Measurements from ENCODE around the gene HYAL4.
A peak's percentile ranks its signal among the peaks of the same experiment; 100 is the strongest.
"Not testable (repeated sequence)": the region's sequence is repeated elsewhere in the genome, so short reads cannot be mapped to it uniquely, and the experiment has no call there.

Gene HYAL4

DNA sequence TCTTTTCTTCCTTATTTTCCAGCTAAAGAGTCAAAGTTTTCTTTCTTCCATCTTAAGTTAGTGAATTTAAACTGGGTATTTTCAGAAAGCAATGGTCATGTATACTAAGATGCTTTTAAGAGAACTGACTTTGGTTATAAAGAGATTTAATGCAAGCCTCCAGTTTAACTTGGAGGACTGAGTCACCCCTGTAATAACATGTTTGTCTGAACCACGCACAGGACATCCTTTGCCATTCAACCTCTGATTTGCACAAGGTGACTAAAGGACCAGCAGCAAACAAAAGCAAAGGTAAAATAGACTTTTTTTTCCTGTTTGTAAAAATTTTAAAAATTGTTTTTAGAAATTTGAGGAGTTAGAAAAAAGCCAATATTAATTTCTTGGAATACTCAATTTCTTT is 2.9 kb downstream of the HYAL4 start:
- DNase-seq, result no peak

DNA sequence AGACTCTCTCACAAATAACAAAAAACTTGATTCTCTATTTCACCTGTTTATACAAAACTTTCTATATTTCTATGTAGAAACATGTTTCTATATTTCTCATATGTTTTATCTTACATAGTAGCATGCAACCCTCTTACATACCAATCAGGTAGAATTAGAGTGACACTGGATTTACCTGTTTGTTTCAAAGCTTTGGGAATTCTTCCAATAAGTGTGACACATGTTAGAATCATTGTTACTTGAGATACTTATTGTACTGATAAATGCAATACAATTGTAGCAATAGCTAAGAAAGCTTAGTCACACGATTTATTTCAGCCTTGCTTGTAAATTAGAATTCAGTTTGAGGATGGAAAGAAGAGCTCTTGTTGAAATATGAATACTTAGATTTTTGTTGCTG is 4.9 kb downstream of the HYAL4 start:
- DNase-seq, result no peak

DNA sequence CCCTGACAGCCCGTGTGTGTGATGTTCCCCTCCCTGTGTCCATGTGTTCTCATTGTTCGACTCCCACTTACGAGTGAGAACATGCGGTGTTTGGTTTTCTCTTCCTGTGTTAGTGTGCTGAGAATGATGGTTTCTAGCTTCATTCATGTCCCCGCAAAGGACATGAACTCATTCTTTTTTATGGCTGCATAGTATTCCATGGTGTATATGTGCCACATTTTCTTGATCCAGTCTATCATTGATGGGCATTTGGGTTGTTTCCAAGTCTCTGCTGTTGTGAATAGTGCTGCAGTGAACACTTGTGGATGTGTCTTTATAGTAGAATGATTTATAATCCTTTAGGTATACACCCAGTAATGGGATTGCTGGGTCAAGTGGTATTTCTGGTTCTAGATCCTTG is 6.4 kb downstream of the HYAL4 start:
- not testable (repeated sequence) for DNase-seq

DNA sequence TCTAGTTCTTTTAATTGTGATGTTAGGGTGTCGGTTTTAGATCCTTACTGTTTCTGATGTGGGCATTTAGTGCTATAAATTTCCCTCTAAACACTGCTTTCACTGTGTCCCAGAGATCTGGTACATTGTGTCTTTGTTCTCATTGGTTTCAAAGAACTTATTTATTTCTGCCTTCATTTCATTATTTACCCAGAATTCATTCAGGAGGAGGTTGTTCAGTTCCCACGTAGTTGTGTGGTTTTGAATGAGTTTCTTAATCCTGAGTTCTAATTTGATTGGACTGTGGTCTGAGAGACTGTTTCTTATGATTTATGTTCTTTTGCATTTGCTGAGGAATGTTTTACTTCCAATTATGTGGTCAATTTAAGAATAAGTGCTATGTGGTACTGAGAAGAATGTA is 9.3 kb downstream of the HYAL4 start:
- DNase-seq, result not testable (repeated sequence)

DNA sequence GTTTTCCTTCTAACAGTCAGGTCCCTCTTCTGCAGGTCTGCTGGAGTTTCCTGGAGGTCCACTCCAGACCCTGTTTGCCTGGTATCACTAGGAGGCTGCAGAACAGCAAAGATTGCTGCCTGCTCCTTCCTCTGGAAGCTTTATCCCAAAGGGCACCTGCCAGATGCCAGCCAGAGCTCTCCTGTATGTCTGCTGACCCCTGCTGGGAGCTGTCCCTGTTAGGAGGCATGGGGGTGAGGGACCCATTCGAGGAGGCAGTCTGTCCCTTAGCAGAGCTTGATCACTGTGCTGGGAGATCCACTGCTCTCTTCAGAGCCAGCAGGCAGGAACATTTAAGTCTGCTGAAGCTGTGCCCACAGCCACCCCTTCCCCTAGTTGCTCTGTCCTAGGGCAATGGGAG is 11.5 kb downstream of the HYAL4 start:
- DNase-seq, result not testable (repeated sequence)

DNA sequence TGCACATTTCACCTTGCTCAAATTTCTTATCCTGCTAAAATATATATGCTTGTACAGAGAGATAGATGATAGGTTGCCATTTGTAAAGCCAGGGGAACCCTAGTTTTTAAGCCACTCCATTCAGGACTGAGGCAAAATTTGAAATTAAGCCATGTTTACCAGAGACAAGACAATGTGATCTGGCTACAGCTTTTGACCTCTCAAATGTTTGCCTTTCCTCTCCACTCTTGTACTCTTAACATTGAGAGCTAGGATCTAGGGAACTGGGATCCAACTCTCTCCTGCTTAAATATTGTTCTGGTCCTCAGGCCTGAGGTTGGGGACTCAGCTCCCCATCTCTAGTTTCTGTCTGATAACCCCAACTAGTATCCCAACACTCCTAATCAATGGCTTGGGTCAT is 15.9 kb downstream of the HYAL4 start:
- no peak for DNase-seq

DNA sequence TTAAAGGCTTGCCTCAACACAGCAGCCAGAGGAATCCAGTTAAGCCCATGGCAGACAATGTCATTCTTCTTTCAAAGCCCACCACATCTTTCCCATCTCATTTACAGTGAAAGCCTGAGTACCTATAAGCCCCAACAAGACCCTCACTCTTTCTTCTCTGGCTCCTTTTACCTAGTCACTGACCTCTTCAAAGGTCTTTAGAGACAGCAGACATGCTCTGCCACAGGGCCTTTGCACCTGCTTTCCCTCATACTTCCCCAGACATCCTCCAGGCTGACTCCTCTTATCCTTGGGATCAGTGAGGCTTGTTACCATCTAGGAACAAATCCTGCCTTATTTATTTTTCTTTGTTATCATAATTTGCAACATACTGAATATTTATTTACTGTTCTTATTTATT is 17.8 kb downstream of the HYAL4 start:
- no peak for DNase-seq

DNA sequence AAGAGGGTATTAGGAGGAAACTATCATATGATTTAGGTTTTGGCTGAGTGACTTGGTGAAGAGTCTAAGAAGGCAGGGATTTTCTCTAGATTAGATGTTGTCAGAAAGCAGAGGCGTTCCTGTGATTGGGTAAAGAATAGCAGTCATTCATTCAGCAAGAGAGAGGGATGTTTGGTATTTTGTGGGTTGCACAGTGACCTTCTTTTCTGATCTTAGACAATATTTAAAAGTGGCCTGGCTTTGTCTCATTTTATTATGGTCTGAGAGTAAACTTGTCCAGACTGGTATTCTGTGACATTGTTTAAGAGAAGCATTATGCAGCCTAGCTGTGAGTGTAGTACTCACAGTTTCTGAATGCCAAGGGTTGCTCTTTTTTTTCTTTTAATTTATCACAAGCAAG is 18.5 kb downstream of the HYAL4 start:
- DNase-seq, result no peak

DNA sequence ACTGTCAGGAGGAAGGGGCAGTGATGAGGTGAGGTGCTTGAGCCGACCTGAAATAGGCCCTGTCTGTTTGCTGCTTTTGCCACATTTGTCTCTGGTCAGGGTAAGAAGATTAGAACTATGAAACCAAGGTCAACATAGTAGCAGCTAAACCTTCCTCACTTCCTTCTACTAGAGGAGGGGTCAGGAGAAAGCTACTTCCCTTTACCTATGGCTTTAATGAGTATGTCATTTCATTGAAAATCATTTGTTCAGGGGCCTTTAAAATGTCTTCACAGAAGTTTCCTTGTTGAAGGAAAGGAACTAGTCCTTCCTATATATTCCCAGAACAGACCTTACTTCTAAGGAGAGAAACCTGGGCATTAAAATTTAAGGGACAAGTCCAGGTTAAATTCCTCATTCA is 19.0 kb downstream of the HYAL4 start:
- DNase-seq, result no peak

DNA sequence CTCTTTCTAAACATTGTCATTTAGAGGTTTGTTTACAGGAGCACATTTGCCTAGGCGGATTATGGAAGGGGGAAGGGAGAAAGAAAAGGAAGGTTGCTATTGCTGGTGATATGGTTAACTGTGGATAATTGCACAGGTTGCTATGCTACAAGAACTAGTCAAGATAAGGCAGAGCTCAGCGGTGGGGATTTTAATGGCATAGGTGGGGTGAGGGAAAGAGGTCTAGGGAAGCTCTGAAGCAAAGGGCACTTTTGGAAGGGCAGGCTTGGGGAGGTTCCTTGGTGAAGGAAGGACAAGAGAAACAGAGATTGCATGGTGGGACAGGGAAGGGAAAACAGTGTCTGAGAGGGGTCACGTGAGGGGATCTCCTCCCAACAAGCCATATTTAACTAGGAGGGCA is 19.5 kb downstream of the HYAL4 start:
- no peak for DNase-seq

DNA sequence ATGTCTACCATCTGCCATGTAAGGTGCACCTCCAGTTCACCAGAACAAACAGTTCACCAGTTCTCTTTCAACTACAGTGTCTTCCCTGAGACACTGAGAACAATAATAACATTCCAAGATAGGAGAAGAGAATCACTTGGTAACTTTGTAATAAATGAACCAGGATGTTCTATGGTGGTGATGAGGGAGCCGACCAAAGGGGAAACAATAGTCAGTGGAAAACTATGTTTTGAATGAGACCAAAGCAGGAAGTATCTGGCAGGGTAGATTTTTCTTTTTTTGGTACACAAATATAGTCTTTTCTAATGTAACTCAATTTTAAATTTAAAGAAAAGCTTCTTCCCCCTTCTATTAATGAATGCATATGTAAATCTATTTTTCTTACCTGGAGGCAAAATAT is 20.0 kb downstream of the HYAL4 start:
- DNase-seq, result no peak

DNA sequence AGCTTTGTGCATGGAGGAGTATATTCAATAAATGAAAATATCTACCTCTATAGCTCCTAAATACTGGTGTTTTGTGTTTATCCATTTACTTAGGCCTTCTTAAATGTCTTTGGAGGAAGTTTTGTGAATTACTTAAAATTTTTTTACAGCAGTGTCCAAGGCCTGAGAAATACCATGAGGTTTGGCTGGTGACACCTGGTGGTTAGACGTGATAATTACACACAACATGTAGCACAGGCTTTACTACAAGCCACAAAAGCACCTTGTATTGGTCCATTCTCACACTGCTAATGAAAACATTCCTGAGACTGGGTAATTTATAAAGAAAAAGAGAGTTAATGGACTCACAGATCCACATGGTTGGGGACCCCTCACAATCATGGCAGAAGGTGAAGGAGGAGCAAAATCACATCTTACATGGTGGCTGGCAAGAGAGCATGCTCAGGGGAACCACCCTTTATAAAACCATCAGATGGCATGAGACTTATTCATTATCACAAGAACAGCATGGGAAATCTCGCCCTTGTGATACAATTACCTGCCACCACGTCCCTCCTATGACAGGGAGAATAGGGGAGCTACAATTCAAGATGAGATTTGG is 20.6 kb downstream of the HYAL4 start:
- DNase-seq, result peak; percentile 71

DNA sequence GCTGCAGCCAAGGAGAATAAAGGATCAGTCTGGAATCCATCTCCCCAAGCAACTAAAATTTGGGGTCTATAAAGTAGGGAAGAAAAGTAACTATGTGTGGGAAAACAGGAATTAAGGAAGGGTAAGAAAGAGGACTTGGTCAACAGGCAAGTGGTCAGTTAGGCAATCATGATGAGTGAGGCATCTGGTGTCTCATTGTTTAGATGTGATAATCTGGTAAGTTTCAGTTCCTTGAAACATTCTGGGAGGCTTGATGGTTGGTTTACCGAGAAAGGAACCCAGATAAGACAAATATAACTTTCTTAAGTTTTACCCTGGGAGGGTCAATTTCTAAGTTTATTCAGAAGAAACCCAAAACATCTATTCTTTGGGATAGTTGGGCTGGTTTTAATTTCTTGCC is 22.3 kb downstream of the HYAL4 start:
- no peak for DNase-seq

DNA sequence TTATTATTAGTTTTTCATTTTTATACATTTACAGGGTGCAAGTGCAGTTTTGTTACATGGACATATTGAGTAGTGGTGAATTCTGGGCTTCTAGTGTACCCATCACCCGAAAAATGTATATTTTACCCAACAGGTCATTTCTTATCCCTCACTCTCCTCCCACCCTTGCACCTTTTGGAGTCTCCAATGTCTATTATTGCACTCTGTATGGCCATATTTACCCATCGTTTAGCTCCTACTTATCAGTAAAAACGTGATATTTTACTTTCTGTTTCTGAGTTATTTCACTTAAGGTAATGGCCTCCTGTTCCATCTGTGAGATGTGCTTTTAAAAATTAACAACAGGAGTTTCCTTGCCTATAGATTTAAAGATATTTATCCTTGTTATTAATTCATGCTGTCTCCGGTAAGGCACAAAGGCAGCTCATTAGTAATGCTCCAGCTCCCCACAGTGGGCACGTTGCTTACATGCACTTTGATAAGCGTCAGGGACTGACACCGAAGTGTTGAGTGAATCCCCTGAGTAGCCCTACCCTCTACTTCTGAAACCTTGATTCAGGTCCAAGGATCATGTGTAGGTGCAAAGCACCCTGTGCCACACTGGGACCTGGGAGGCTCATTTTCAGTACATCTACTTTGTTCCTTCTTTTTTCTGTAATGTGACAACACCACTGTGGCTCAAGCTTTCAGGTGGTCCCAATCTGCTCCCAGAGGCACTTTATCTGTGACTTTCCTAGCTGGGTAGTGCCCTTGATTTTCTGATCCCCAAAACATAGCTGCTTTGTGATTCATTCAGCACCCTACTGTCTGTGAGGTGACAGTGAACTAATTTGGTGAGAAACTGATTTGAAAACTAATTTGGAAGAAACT is 27.3 kb downstream of the HYAL4 start:
- DNase-seq, result peak; percentile 44

DNA sequence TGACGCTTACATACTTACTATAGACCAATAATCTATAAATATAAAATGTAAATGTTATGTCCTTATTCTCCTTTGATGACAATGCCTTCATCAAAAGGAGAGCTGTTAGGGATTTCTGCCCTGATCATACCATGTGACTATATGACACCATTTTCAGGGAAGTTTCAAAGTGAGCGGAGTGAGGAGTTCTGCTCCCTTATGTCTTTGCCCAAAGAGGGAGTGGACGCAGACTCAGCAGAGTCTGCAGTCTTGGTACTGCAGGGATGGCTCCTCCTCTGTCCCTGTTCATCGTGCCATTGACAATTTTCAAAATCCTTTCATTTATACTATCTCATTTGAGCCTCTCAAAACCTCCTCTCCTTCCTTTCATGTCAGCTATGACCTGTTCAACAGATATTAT is 27.9 kb downstream of the HYAL4 start:
- DNase-seq, result no peak

DNA sequence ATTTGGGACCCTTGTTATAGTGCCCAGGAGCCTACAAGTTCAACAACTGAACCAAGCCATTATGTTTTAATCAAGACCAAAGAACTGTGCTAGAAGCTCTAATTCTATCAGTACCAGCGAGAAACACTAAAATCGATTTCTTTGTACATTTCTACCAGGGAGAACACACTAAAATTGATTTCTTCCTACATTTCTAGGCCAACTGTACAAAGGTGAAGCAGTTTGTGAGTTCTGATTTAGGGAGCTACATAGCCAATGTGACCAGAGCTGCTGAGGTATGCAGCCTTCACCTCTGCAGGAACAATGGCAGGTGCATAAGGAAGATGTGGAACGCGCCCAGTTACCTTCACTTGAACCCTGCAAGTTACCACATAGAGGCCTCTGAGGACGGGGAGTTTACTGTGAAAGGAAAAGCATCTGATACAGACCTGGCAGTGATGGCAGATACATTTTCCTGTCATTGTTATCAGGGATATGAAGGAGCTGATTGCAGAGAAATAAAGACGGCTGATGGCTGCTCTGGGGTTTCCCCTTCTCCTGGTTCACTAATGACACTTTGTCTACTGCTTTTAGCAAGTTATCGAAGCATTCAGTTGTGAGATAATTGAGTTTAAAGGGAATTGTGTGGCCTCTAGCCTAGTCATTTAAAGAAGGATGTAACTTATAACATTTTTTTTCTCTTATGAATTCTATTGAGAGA is 31.7 kb downstream of the HYAL4 start:
- DNase-seq, result no peak

DNA sequence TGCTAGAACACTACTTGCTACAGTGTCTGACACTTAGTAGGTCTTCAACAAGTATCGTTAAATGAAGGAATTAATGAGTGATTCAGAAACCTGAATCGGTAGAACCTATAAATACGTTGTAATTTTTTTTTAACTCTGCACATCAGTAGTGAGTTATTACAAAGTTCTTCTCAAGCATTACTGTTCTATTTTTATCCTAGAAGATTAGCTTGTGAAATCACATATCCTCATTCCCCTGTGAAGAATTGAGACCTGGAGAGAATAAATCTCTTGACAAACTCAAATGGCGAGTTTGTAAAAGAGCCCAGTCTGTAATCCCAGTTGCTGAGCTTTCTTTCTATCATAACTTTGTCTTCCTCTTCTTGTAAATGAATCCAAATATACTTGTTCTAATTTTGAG is 34.7 kb downstream of the HYAL4 start:
- DNase-seq, result no peak

DNA sequence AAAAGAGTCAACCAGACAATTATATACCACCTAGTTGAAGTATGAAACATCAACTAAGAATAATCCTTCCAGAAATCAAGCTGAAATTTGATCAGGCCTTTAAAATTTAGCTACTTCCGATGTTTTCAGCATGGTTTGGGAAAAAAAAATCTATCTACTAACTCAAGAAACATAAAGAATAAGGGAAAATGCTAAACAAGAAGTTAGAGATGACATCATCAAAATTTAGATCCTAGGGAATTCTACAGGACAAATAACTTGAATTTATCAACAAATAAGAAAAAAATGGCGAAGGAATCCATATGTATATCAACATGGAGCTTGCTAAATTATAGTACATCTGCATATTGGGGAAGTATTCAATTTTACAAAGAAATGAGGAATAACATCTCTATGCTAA is 36.3 kb downstream of the HYAL4 start:
- no peak for DNase-seq

DNA sequence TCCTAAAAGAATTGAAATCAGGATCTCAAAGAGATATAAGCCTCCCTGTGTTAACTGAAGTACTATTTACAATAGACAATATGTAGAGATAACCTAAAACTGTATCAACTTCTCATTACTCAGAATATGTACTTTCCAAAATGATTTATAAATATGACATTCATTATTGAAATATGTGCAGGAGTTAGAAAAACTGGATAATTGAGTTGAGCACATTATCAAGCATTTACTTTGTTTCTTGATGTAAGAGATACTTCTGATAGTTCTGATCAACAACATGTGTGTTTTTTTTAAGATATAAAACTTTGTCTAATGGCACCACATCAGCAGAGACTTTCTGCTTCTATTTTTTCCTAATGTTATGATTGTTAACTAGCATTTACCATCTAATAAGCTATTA is 38.2 kb downstream of the HYAL4 start:
- DNase-seq, result no peak

DNA sequence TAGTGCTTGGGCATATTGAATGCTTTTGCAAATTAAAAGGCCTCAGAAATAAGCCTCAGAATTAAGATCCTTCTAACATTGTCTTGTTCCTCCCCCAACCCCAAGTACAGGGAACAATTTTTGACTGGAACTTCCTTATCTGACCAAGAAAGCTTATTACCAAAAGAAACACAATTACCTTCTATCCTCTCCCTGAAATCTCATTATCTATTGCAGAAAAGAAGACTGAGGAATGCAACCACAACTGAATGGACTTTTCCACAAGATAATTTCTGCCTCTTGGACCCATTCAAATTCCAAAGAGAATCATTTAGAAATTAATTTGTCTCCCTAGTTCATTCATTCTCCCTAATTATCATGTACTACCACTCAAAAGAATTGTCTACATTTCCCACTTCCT is 43.2 kb downstream of the HYAL4 start:
- DNase-seq, result no peak

DNA sequence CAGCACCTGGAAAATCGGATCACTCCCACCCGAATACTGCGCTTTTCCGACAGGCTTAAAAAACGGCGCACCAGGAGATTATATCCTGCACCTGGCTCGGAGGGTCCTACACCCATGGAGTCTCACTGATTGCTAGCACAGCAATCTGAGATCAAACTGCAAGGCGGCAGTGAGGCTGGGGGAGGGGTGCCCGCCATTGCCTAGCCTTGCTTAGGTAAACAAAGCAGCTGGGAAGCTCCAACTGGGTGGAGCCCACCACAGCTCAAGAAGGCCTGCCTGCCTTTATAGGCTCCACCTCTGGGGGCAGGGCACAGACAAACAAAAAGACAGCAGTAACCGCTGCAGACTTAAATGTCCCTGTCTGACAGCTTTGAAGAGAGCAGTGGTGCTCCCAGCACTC is 49.8 kb downstream of the HYAL4 start:
- not testable (repeated sequence) for DNase-seq

DNA sequence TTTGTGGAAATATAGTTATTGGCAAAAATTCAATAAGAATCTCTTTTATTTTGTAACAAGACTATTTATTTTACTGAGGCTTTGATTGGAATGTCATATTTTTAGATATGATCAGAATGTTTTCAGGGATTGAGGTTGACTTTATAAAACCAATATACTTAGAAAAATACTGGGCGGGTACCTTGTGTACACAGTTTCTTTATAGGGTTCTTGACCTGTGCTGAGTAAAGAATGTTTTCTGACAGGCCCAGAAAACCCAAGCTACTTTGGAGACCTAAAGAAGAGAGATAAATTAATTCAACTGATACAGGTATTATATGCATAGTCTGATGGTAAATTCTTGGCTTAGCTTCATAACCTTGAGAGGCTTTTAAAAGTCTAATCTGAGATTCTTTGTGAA is 56.1 kb downstream of the HYAL4 start:
- no peak for DNase-seq

DNA sequence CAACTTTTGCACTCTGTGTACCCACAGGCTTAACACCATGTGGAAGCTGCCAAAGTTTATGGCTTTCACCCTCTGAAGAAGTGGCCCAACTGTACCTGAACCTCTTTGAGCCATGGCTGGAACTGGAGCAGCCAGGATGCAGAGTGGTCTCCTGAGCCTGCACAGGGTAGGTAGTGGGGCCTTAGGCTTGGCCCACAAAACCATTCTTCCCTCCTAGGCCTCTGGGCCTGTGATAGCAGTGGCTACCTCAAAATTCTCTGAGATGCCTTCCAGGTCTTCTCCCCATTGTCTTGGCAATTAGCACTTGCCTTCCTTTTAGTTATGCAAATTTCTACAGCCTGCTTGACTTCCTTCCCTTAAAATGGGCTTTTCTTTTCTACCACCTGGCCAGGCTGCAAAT is 60.7 kb downstream of the HYAL4 start:
- DNase-seq, result no peak

DNA sequence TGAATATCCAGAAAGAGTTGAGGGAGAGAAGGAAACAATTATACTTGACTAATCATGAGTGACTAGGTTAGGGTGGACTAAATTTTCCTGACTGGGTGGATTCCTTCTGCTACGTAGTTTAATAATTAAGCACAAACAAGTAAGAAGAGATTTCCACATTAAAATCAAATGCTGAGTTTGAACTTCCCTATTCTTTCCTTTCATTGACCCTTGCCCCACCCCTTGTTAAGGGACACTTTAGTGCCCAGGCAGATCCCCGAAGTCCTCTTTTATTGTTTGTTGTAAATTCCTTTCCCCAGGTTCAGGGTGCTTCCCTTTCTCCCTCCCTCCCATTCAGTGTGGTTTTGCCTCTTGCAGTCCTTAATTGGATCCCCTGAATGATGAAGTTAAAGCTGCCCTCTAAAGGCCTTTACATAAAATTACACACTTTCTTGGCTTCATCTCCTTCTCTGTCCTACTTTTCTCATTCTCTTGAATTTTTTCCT is 71.3 kb downstream of the HYAL4 start:
- DNase-seq, result peak; percentile 1
